K562 (cell line): Measurements from ENCODE around the gene TXLNG. TPM values are rescaled to one million over a fixed set of nuclear protein-coding genes. Genes with fewer than 3 reads are reported as not detected.

Experiments used
- HDAC3 ChIP-seq: fragments of 450-650 bp; IDR thresholded peaks from 2 replicates; pipeline ENCODE4 v1.6.1; 2018; ENCODE audit warnings: borderline replicate concordance, mild to moderate bottlenecking, moderate library complexity; ENCODE audit not compliant: partially characterized antibody
- PREB ChIP-seq: sonication (generic); formaldehyde crosslinking; IDR thresholded peaks from 2 replicates; pipeline ENCODE4 v1.8.1; 2023; ENCODE audit warnings: mild to moderate bottlenecking, missing genetic modification reagents
- ZBTB40 ChIP-seq, 2 experiments: fragments of 450-650 bp in 1 of 2; sonication (generic) in 1 of 2; formaldehyde crosslinking in 1 of 2; IDR thresholded peaks; 2 replicates each; pipeline versions ENCODE4 v1.7.1 to v1.9.0; 2016 to 2022; ENCODE audit warnings: inconsistent platforms in 1 of 2, mild to moderate bottlenecking in 1 of 2, missing genetic modification reagents in 1 of 2
- polyA plus RNA-seq, 8 experiments: library from polyadenylated mRNA; depleted of rRNA in 4 of 8; stranded (reverse) in 5 of 8; unstranded in 3 of 8; fragments of >200 nt; fragmentation: Nextera tagmentation in 2 of 8; fragmentation: Illumina TruSeq in 1 of 8; extraction: Ambion mirVana in 2 of 8; extraction: Trizol in 1 of 8; gene quantifications; 2 replicates each; pipeline versions ENCODE4 v1.2.1 to v1.2.3, GENCODE V29; 2011 to 2014; ENCODE audit warnings: inconsistent platforms in 1 of 8, missing spikeins in 1 of 8
- total RNA-seq, 7 experiments: library from RNA; depleted of rRNA in 6 of 7; stranded (reverse); fragments of >200 nt in 6 of 7; fragmentation: Illumina TruSeq in 2 of 7; extraction: Trizol in 2 of 7; gene quantifications; 2 replicates each; pipeline versions ENCODE4 v1.2.1 to v1.2.3, GENCODE V29; 2011 to 2021; ENCODE audit warnings: low replicate concordance in 1 of 7

Gene TXLNG
- total and polyA plus RNA-seq, 9 of the 15 experiments (the other 6 are each of a cell fraction or from before 2014, with no cell fraction given): 13.1 to 47.0 (median 31.6) TPM

GRCh38 chrX:16819634-16820033, 33.4 kb downstream of the TXLNG start (continued):
- no peak for TF ChIP-seq ZBTB40 (IDR thresholded peaks at IDR 0.05)
- no peak for TF ChIP-seq ZBTB40 (CRISPR knock-in tag; IDR thresholded peaks at IDR 0.05)
- TF ChIP-seq HDAC3: no peak
- TF ChIP-seq PREB (CRISPR knock-in tag): no peak
